ENCODE results near the gene EHD4.

The EHD4 gene

GRCh38 chr15:41933326-41933725 lies 39.0 kb downstream of the EHD4 start:
- Histone ChIP-seq H3K9ac (no peak overlapping the region), H2AFZ (ENCODE audit: low read depth) (no peak overlapping the region), H3K79me2 (ENCODE audit: insufficient read depth, low read depth) (no peaks in the 10 kb centered on the region), H3K4me3 (IDR thresholded peaks at IDR 0.05; ENCODE audit: insufficient read depth, low read depth, low read length) (no peak overlapping the region), H3K36me3 (ENCODE audit: insufficient read depth) (no peaks in the 10 kb centered on the region), H3K27me3 (ENCODE audit: insufficient read depth, low read depth) (no peaks in the 10 kb centered on the region), H3K4me2 (no peak overlapping the region), H3K4me1 (ENCODE audit: low read depth, poor library complexity, severe bottlenecking) (peaks cover 53% of the 10 kb centered on the region), H3K27ac (no peak overlapping the region), H4K20me1 (ENCODE audit: insufficient read depth) (no peaks in the 10 kb centered on the region)
- TF ChIP-seq CTCF (conservative IDR thresholded peaks at IDR 0.05; ENCODE audit: low read depth, low read length) = no peak

DNA sequence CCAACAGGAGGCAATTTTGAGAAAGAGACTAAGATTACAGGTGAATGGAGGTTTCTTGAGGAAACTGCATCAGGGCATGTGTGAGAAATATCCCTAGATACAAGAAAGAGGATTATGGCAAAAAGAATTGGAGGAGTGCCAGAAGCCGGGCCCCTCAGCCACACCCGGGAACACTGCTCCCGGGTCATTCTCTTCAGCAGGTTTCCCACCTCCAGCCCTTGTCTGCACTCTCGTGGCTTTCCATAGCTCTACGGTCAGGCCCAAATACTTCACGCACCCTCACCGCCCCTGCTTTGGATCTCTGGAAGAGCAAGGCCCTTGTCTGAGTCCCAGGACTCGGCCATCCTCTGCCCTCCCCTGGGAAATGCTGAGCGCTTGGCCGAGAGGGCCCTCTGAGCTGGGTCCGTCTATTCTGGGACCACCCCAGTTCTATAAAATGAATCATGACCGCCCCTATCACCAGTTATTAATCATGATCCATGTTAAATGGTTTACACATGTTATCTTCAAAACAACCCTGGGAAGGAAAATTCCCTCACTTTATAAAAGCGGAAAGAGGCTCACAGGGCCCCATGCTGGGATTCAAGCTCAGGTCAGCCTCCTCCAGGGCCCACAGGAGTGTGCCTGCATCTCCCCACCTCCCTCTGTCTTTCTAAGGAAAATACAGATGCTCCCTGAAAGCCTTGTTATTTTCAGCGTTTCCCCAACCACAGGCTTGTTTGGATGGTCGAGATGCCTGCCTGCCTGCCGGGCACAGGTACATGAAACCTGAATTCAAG lies 39.7 kb downstream of the EHD4 start:
- H3K27me3 ChIP-seq (ENCODE audit: insufficient read depth, low read depth) = no peaks in the 10 kb centered on the region
- no peak for TF ChIP-seq CTCF (conservative IDR thresholded peaks at IDR 0.05; ENCODE audit: low read depth, low read length)
- no peak overlapping the region for H3K4me3 ChIP-seq (IDR thresholded peaks at IDR 0.05; ENCODE audit: insufficient read depth, low read depth, low read length)
- no peak overlapping the region for H2AFZ ChIP-seq (ENCODE audit: low read depth)
- H3K4me2 ChIP-seq = no peak overlapping the region
- H3K36me3 ChIP-seq (ENCODE audit: insufficient read depth) = no peaks in the 10 kb centered on the region
- H3K27ac ChIP-seq = no peak overlapping the region
- no peak overlapping the region for H3K9ac ChIP-seq
- H3K79me2 ChIP-seq (ENCODE audit: insufficient read depth, low read depth) = no peaks in the 10 kb centered on the region
- H4K20me1 ChIP-seq (ENCODE audit: insufficient read depth) = no peaks in the 10 kb centered on the region
- H3K4me1 ChIP-seq (ENCODE audit: low read depth, poor library complexity, severe bottlenecking) = peaks cover 53% of the 10 kb centered on the region

DNA sequence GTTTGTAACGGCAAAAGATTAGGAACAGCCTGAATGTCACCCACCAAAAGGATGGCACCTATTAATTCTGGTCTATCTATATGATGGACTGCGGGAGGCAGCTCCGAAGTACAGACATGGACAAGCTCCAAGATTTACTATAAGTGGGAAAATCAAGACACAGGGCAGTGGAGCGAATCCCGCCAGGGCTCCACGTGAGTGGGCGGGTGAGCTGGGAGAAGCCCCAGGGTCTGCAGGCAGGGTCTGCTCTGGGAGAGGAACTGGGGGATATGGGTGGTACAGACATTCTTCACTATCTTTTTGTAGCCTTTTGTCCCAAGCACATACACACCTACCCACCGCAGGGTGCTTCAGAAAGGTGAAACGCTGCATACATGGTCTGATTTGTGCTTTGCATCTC lies 40.3 kb downstream of the EHD4 start:
- no peaks in the 10 kb centered on the region for H3K79me2 ChIP-seq (ENCODE audit: insufficient read depth, low read depth)
- no peak overlapping the region for H3K27ac ChIP-seq
- no peak overlapping the region for H3K4me2 ChIP-seq
- H2AFZ ChIP-seq (ENCODE audit: low read depth) = no peak overlapping the region
- H3K4me1 ChIP-seq (ENCODE audit: low read depth, poor library complexity, severe bottlenecking) = peaks cover 53% of the 10 kb centered on the region
- H3K27me3 ChIP-seq (ENCODE audit: insufficient read depth, low read depth) = no peaks in the 10 kb centered on the region
- no peak for TF ChIP-seq CTCF (conservative IDR thresholded peaks at IDR 0.05; ENCODE audit: low read depth, low read length)
- no peak overlapping the region for H3K9ac ChIP-seq
- no peak overlapping the region for H3K4me3 ChIP-seq (IDR thresholded peaks at IDR 0.05; ENCODE audit: insufficient read depth, low read depth, low read length)
- H4K20me1 ChIP-seq (ENCODE audit: insufficient read depth) = no peaks in the 10 kb centered on the region
- no peaks in the 10 kb centered on the region for H3K36me3 ChIP-seq (ENCODE audit: insufficient read depth)

DNA sequence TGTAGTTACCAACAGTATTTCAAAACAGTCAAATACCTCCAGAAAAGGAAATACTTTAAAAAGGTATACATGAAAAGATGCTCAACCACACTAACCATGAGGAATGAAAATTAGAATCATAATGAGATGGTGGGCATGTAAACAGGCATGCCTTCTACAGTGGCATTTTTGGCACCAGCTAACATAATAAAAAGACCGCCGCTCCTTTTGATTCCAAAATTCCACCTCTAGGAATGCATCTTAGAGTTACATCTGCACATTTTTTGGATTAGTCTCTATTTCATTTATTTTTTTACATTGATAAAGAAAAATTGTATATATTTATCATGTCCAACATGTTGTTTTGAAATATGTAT lies 41.5 kb downstream of the EHD4 start:
- Histone ChIP-seq H3K4me3 (IDR thresholded peaks at IDR 0.05; ENCODE audit: insufficient read depth, low read depth, low read length) (no peak overlapping the region), H3K4me2 (no peak overlapping the region), H3K27me3 (ENCODE audit: insufficient read depth, low read depth) (no peaks in the 10 kb centered on the region), H2AFZ (ENCODE audit: low read depth) (no peak overlapping the region), H3K27ac (no peak overlapping the region), H3K4me1 (ENCODE audit: low read depth, poor library complexity, severe bottlenecking) (peaks cover 43% of the 10 kb centered on the region), H3K9ac (no peak overlapping the region), H3K79me2 (ENCODE audit: insufficient read depth, low read depth) (no peaks in the 10 kb centered on the region), H4K20me1 (ENCODE audit: insufficient read depth) (no peaks in the 10 kb centered on the region), H3K36me3 (ENCODE audit: insufficient read depth) (no peaks in the 10 kb centered on the region)
- TF ChIP-seq CTCF (conservative IDR thresholded peaks at IDR 0.05; ENCODE audit: low read depth, low read length) = no peak

Data from KMS-11 (cell line).